ENCODE measurements around the gene KANSL1. TPM values are rescaled to one million over a fixed set of nuclear protein-coding genes. Genes with fewer than 3 reads are reported as not detected.

The KANSL1 gene
- total and polyA plus RNA-seq, 2 experiments from 2014 or later: 49.0 to 206 TPM

GRCh38 chr17:46000292-46000691 is 192.9 kb downstream of the KANSL1 start:
- no peak for ATAC-seq
- H3K4me1 Mint-ChIP-seq: no peaks in the 10 kb centered on the region

More at GRCh38 chr17:46000292-46000691, 192.9 kb downstream of the KANSL1 start:
- Histone ChIP-seq H3K27me3 (ENCODE audit: insufficient read depth) (no peaks in the 10 kb centered on the region), H3K36me3 (ENCODE audit: insufficient read depth) (no peaks in the 10 kb centered on the region), H3K4me3 (no peak overlapping the region), H3K27ac (ENCODE audit: low read depth) (no peak overlapping the region), H3K9me2 (ENCODE audit: insufficient read depth) (no peaks in the 10 kb centered on the region), H3K79me2 (replicated peaks; ENCODE audit: insufficient read depth) (no peaks in the 10 kb centered on the region), H3K4me2 (no peak overlapping the region), H4K20me1 (replicated peaks; ENCODE audit: insufficient read depth) (no peaks in the 10 kb centered on the region), H3F3A (replicated peaks; ENCODE audit: low read depth) (no peaks in the 10 kb centered on the region), H3K4me1 (ENCODE audit: insufficient read depth) (no peaks in the 10 kb centered on the region), H2AFZ (no peak overlapping the region)
- TF ChIP-seq NANOG (IDR thresholded peaks at IDR 0.05; ENCODE audit: borderline replicate concordance) (no peak), ZNF462 (CRISPR knock-in tag; IDR thresholded peaks at IDR 0.05) (no peak), ZNF114 (CRISPR knock-in tag; IDR thresholded peaks at IDR 0.05) (no peak), CREB1 (CRISPR knock-in tag; IDR thresholded peaks at IDR 0.05; ENCODE audit: low read depth) (no peak), EZH2phosphoT487 (IDR thresholded peaks at IDR 0.05; ENCODE audit: unreplicated experiment) (no peak), REST (IDR thresholded peaks at IDR 0.05; ENCODE audit: unreplicated experiment) (no peak), ZNF331 (CRISPR knock-in tag; IDR thresholded peaks at IDR 0.05; ENCODE audit: low read depth) (no peak), POLR2AphosphoS5 (IDR thresholded peaks at IDR 0.05; ENCODE audit: low read depth) (no peak), STAT1 (IDR thresholded peaks at IDR 0.05; ENCODE audit: unreplicated experiment) (no peak), JUNB (IDR thresholded peaks at IDR 0.05; ENCODE audit: unreplicated experiment) (no peak), ETS1 (IDR thresholded peaks at IDR 0.05) (no peak), EZH2 (IDR thresholded peaks at IDR 0.05; ENCODE audit: low read depth, unreplicated experiment) (no peak), CTCF (conservative IDR thresholded peaks at IDR 0.05; ENCODE audit: low read depth in 2 of 2) (no peak)
- Mint-ChIP-seq H3K36me3 (ENCODE audit: low read depth) (no peaks in the 10 kb centered on the region), H3K9me3 (no peaks in the 10 kb centered on the region), H3K27ac (no peak overlapping the region), H3K27me3 (ENCODE audit: insufficient read depth, low read depth, poor library complexity) (peaks cover 17% of the 10 kb centered on the region), H3K4me3 (no peak overlapping the region)
- no peak for DNase-seq (ENCODE audit: low spot score)
